SU-DHL-6 (cell line): ENCODE measurements around the gene EFCAB6.

ENCODE experiments used
- EZH2phosphoT487 ChIP-seq: fragments of 200-600 bp; sonication (generic), shearing (Covaris generic); conservative IDR thresholded peaks from 2 replicates; pipeline ENCODE4 v1.6.1; 2018; ENCODE audit warnings: mild to moderate bottlenecking, antibody characterized with exemption, low read length, moderate library complexity, mixed read lengths
- TF ChIP-seq, protein P1 (sequence below): fragments of 200-600 bp; sonication (generic); IDR thresholded peaks from one replicate; pipeline ENCODE4 v1.5.1; 2017; ENCODE audit warnings: antibody characterized with exemption, mild to moderate bottlenecking, low read length, moderate library complexity; ENCODE audit not compliant: insufficient read depth, poor library complexity, severe bottlenecking

DNA sequence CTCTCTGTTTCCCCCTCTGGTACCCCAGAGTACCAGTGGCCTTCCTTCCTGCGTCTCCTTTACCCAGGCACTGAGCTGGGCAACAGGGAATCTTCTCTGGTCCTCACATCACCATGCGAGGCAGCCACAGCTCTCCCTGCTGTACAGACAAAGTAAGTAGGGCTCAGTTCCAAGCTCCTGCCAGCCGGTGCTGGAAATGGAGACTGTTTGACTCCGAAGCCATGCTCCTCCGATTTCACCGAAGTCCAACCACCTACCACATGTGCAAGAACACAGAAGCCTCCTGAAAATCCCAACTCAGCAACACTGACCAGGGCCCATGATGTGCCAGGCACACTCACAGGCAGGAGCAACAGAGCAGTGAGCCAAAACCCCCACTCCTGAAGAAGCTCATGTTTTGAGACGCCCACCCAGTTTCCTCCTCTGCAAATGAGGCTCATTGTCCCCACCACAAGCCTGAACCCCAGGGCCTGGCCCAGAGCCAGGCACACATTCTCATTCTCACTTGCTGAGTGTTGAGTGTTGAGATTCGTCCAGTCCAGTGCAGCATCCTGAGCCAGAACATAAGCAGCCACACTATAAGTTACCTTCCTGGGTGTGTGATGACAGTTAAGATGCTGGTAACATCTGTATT lies 244.3 kb downstream of the EFCAB6 start:
- TF ChIP-seq, protein P1, sequence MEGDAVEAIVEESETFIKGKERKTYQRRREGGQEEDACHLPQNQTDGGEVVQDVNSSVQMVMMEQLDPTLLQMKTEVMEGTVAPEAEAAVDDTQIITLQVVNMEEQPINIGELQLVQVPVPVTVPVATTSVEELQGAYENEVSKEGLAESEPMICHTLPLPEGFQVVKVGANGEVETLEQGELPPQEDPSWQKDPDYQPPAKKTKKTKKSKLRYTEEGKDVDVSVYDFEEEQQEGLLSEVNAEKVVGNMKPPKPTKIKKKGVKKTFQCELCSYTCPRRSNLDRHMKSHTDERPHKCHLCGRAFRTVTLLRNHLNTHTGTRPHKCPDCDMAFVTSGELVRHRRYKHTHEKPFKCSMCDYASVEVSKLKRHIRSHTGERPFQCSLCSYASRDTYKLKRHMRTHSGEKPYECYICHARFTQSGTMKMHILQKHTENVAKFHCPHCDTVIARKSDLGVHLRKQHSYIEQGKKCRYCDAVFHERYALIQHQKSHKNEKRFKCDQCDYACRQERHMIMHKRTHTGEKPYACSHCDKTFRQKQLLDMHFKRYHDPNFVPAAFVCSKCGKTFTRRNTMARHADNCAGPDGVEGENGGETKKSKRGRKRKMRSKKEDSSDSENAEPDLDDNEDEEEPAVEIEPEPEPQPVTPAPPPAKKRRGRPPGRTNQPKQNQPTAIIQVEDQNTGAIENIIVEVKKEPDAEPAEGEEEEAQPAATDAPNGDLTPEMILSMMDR: no peak
- TF ChIP-seq EZH2phosphoT487: no peak
